GM12865 (cell line): ENCODE measurements around the gene U2AF1L4.

Experiments
- DNase-seq: peaks from one replicate; pipeline ENCODE4 v3.0.0; 2010; ENCODE audit warnings: low read depth
- H3K4me3 ChIP-seq: 2 replicates; pipeline ENCODE4 v1.5.1; 2011; ENCODE audit warnings: mild to moderate bottlenecking, low read depth, low read length, control low read depth
- CTCF ChIP-seq: IDR thresholded peaks from 2 replicates; pipeline ENCODE4 v1.5.1; 2011; ENCODE audit warnings: low read length, control low read depth, low read depth, inconsistent platforms; ENCODE audit not compliant: insufficient read depth; ENCODE audit errors: missing control alignments

Gene U2AF1L4

GRCh38 chr19:35745328-35746086, at the start of gene U2AF1L4, which contains the start of gene PSENEN:
TSS of gene U2AF1L4 (minus strand) at chr19:35745418. CDS start at chr19:35745391, 27 bp downstream.
TSS of gene PSENEN (plus strand) at chr19:35745651. CDS start at chr19:35745931, 280 bp downstream.
- peak; percentile 100 for DNase-seq
- no peak for TF ChIP-seq CTCF
- H3K4me3 ChIP-seq = peak within 1 kb of the TSS; percentile 90

- H3K4me3 ChIP-seq = no peak overlapping the region
- TF ChIP-seq CTCF = no peak
- no peak for DNase-seq
Measured at GRCh38 chr19:35793381-35794165, 48.4 kb upstream of the U2AF1L4 start.

GRCh38 chr19:35792888-35793287, 47.7 kb upstream of the U2AF1L4 start:
- no peak for DNase-seq
- H3K4me3 ChIP-seq = no peak overlapping the region
- TF ChIP-seq CTCF = no peak

GRCh38 chr19:35792312-35792711, 47.1 kb upstream of the U2AF1L4 start:
- no peak for DNase-seq
- H3K4me3 ChIP-seq = no peak overlapping the region
- no peak for TF ChIP-seq CTCF

- no peak for DNase-seq
- TF ChIP-seq CTCF = no peak
- H3K4me3 ChIP-seq = no peak overlapping the region
Measured at GRCh38 chr19:35791814-35792279, 46.6 kb upstream of the U2AF1L4 start.

GRCh38 chr19:35790981-35791813, 46.0 kb upstream of the U2AF1L4 start:
- peak; percentile 41 for DNase-seq
- no peak overlapping the region for H3K4me3 ChIP-seq
- TF ChIP-seq CTCF = peak; percentile 29
